Measurements from ENCODE around the gene CDH4.

DNA sequence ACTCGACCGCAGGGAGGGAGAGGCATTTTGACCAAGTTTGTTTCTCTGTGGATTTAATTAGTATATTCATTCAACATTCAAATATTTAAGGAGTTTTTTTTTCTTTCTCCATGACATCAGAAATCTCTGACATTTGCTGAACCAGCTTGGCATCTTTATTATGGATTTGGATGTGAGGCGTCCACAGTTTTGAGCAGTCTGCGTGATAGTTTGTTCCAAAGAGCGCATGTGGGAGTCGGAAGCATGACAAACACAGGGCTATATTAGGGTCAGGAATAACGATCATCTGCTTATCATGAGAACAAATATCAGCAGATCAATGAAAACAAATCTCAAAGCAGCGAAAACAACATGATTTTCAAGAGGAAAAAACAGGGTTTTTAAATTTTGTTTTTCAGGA is 373.2 kb downstream of the CDH4 start:
- no peak for TF ChIP-seq EP300 (IDR thresholded peaks at IDR 0.05)
- TF ChIP-seq, protein P1, sequence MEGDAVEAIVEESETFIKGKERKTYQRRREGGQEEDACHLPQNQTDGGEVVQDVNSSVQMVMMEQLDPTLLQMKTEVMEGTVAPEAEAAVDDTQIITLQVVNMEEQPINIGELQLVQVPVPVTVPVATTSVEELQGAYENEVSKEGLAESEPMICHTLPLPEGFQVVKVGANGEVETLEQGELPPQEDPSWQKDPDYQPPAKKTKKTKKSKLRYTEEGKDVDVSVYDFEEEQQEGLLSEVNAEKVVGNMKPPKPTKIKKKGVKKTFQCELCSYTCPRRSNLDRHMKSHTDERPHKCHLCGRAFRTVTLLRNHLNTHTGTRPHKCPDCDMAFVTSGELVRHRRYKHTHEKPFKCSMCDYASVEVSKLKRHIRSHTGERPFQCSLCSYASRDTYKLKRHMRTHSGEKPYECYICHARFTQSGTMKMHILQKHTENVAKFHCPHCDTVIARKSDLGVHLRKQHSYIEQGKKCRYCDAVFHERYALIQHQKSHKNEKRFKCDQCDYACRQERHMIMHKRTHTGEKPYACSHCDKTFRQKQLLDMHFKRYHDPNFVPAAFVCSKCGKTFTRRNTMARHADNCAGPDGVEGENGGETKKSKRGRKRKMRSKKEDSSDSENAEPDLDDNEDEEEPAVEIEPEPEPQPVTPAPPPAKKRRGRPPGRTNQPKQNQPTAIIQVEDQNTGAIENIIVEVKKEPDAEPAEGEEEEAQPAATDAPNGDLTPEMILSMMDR (IDR thresholded peaks at IDR 0.05) = no peak
- TF ChIP-seq POLR2AphosphoS5 (IDR thresholded peaks at IDR 0.05) = no peak
- TF ChIP-seq POLR2A (IDR thresholded peaks at IDR 0.05) = no peak

Data from upper lobe of left lung (tissue), 4 donors.